Central memory CD8-positive, alpha-beta T cell (primary cell): ENCODE data around the gene ENTPD2.
"Not testable (repeated sequence)": the region's sequence is repeated elsewhere in the genome, so short reads cannot be mapped to it uniquely, and the experiment has no call there.

Experiments
- ATAC-seq: fragments of 150-1000 bp; cut with Tn5 transposase; replicated peaks from 2 replicates; pipeline ENCODE4 v1.10.0; 2022; ENCODE audit warnings: mild to moderate bottlenecking, moderate FRiP score, moderate number of reproducible peaks; ENCODE audit not compliant: poor library complexity, severe bottlenecking; ENCODE audit errors: extremely low read depth
- DNase-seq, 2 donors: peaks; one replicate each; pipeline ENCODE4 v3.0.0; 2021; ENCODE audit warnings: low spot score in 2 of 2
- H3K27ac Mint-ChIP-seq: one replicate; pipeline ENCODE4 v1.8.0; 2022; ENCODE audit warnings: low read depth, mild to moderate bottlenecking, moderate library complexity, mixed read lengths
- H3K27me3 Mint-ChIP-seq: one replicate; pipeline ENCODE4 v1.8.0; 2022; ENCODE audit warnings: mixed read lengths
- H3K36me3 Mint-ChIP-seq: one replicate; pipeline ENCODE4 v1.8.0; 2022; ENCODE audit warnings: mild to moderate bottlenecking, moderate library complexity, mixed read lengths; ENCODE audit not compliant: insufficient read depth
- H3K4me1 Mint-ChIP-seq: one replicate; pipeline ENCODE4 v1.8.0; 2022; ENCODE audit warnings: mixed read lengths
- H3K4me3 Mint-ChIP-seq: one replicate; pipeline ENCODE4 v1.8.0; 2022; ENCODE audit warnings: mild to moderate bottlenecking, moderate library complexity, mixed read lengths
- H3K9me3 Mint-ChIP-seq: one replicate; pipeline ENCODE4 v1.8.0; 2022; ENCODE audit warnings: mixed read lengths

Gene ENTPD2

DNA sequence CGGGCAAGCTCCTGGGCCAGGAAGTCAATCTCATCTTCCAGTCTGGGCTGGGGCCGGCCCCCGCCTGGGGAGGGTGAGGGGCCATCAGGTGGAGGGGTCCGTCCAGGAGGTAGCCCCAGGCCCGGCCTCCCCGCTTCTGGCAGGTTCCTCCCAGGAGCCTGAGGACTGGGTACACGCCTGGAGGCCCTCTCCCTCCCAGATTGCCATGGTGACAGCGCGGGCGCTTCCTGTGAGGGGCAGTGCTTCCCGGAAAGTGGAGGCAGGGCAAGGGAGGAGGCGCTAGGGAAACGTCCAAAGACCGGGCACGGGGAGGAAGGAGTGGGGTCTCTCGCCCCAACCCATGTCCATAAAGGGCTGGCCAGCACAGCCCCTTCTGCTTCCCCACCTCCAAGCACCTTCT is 12.7 kb downstream of the ENTPD2 start:
- Mint-ChIP-seq H3K27me3 (no peaks in the 10 kb centered on the region), H3K9me3 (no peaks in the 10 kb centered on the region), H3K4me3 (no peak overlapping the region), H3K27ac (no peak overlapping the region), H3K4me1 (peaks cover 10% of the 10 kb centered on the region), H3K36me3 (no peaks in the 10 kb centered on the region)
- no peak for ATAC-seq
- DNase-seq: no peak

DNA sequence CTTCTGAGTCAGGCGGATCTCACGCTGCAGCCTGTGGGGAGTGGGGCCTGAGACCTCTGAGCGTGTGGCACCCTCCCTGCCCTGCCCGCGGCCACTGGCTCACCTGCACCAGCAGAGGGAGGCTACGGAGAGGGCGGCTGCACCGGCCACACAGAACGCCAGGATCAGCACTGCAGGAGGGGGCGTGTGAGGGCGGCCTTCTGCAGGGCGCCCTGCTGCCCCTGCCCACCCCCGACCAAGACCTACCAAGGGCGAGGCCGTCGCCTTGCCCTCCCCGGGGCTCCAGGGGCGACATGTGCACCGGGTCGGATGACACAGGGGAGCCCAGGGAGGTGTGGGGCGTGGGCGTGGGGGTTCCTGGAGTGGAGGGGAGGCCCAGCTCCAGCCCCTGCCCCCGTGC is 13.3 kb downstream of the ENTPD2 start:
- Mint-ChIP-seq H3K36me3 (no peaks in the 10 kb centered on the region), H3K27ac (no peak overlapping the region), H3K4me3 (no peak overlapping the region), H3K27me3 (no peaks in the 10 kb centered on the region), H3K4me1 (peaks cover 10% of the 10 kb centered on the region), H3K9me3 (no peaks in the 10 kb centered on the region)
- no peak for ATAC-seq
- no peak for DNase-seq

DNA sequence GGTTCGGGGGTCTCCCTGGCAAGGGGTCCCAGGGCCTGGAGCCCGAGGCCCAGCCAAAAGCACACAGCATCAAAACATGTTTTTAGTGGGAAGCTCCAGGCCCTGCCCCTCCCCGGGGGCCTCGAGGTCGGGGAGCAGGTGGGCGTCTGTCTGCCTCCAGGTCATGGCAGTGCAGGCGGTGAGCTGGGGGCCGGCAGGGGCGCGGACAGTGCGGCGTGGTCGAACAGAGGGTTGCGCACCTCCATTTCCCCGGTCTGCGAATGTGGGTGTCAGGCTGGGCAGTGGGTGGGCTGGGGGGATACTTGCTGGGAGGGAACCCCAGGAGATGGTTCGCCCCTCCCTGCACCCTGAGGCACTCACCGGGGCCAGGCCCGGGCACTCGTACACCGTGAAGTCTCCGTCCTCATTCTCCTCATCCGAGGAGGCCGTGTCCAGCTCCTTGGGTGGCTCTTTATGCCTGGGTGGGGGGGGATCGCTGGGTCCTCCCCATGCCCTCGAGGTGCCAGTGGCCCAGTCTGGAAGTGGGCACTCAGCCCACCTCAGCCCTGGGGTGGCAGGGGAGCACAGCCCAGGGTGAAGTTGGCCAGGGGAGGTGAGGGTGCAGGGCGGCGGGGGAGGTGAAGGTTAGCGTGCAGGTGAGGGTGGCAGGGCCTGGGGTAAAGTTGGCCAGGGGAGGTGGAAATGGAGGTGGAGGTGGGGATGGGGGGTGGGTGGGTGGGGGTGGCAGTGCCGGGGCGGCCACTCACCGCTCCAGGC is 14.1 kb downstream of the ENTPD2 start:
- H3K9me3 Mint-ChIP-seq: no peaks in the 10 kb centered on the region
- no peaks in the 10 kb centered on the region for H3K36me3 Mint-ChIP-seq
- H3K4me3 Mint-ChIP-seq: no peak overlapping the region
- peaks cover 12% of the 10 kb centered on the region for H3K4me1 Mint-ChIP-seq
- DNase-seq (no peak), ATAC-seq (no peak)
- no peaks in the 10 kb centered on the region for H3K27me3 Mint-ChIP-seq
- no peak overlapping the region for H3K27ac Mint-ChIP-seq

DNA sequence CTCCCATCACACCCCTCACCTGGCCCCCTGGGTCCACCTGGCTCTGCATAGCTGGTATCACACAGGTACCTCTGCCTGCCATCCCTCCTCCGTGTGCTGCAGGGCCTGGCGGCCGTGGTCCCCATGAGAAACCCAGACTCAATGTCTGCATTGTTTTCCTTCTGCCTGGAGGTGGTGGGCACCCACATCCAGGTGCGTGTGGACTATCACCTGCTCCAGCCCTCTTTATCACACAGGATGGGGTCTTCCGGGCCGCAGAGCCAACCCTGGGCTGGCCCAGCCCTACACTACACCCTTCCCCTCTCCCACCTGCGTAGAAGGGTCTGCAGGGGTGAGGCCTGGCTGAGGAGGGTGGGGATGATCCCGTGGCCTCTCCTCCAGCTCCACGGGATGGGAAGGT is 14.9 kb downstream of the ENTPD2 start:
- no peak for DNase-seq
- peaks cover 14% of the 10 kb centered on the region for H3K4me1 Mint-ChIP-seq

DNA sequence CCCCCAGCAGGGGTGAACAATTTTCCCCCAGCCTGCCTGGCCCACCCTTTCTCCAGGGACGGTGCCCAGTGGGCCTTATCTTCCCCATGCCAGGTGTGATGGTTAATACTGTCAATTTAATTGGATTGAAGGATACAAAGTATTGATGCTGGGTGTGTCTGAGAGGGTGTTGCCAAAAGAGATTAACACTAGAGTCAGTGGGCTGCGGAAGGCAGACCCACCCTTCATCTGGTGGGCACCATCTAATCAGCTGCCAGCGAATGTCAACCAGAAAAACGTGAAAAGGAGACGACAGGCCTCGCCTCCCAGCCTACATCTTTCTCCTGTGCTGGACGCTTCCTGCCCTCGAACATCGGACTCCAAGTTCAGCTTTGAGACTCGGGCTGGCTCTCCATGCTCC is 16.4 kb downstream of the ENTPD2 start:
- no peak for DNase-seq
- H3K4me3 Mint-ChIP-seq: no peak overlapping the region
- peaks cover 5% of the 10 kb centered on the region for H3K36me3 Mint-ChIP-seq
- H3K27ac Mint-ChIP-seq: no peak overlapping the region
- no peaks in the 10 kb centered on the region for H3K9me3 Mint-ChIP-seq
- peaks cover 22% of the 10 kb centered on the region for H3K4me1 Mint-ChIP-seq
- no peaks in the 10 kb centered on the region for H3K27me3 Mint-ChIP-seq
- ATAC-seq: no peak

More for the DNA sequence above, 14.9 kb downstream of the ENTPD2 start:
- Mint-ChIP-seq H3K27me3 (no peaks in the 10 kb centered on the region), H3K27ac (no peak overlapping the region), H3K9me3 (no peaks in the 10 kb centered on the region), H3K4me3 (no peak overlapping the region), H3K36me3 (peaks cover 1% of the 10 kb centered on the region)
- no peak for ATAC-seq

DNA sequence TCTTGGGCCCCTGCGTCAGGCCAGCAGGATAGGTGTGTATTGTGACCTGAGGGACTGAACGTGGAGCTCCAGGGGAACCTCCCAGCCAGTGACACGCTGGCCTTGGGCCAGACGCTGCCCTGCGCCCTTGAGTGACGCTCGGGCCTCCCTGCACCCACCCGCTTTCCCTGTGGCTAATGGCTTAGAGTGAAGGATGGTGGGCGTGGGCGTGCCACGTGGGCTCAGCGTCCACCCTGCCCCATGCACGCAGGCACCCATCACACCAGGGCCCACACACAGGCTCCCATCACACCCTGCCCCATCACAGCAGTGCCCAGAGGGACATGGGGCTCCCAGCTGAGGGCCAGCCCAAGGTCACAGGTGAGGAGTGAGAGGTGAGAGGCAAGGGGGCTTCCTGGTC is 16.8 kb downstream of the ENTPD2 start:
- Mint-ChIP-seq H3K36me3 (peaks cover 5% of the 10 kb centered on the region), H3K27ac (no peak overlapping the region), H3K9me3 (no peaks in the 10 kb centered on the region), H3K27me3 (no peaks in the 10 kb centered on the region), H3K4me3 (no peak overlapping the region), H3K4me1 (peaks cover 27% of the 10 kb centered on the region)
- ATAC-seq (no peak), DNase-seq (no peak)

DNA sequence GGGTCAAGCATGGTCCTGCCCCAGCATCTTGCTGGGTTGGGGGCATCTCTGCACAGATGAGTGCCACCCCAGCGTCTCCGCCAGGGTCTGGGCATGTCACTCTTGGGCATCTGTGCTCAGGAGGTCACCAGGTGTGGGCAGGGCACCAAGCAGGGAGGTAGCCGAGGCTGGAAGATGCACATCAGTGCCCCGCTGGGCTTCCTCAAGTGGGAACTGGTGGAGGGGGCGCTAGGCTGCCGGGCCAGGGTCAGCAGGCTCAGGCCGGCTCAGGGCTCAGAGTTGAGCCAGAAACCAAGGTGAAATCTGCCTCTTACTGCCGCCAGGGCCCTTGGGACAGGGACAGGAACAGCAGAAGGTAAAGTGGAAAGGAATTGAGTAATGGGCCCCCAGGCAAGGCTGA is 17.9 kb downstream of the ENTPD2 start:
- peaks cover 6% of the 10 kb centered on the region for H3K36me3 Mint-ChIP-seq
- H3K9me3 Mint-ChIP-seq: no peaks in the 10 kb centered on the region
- H3K27me3 Mint-ChIP-seq: no peaks in the 10 kb centered on the region
- H3K27ac Mint-ChIP-seq: no peak overlapping the region
- DNase-seq (no peak), ATAC-seq (no peak)
- H3K4me1 Mint-ChIP-seq: peaks cover 32% of the 10 kb centered on the region
- no peak overlapping the region for H3K4me3 Mint-ChIP-seq

DNA sequence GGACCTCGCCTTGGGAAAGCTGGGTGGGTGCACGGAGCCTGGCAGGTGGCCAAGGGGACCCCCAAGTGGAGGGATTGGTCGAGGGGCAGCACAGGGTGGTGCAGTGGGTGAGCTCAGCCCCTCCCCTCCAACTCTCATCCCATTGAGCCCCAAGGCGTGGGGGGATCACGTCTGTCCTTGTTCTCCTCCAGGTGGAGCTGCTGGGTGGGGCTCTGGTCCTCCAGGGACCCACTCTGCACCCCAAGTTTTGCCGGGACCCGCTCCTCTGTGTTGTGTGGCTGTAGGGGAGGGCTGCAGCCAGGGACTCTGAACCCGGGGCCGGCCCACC is 18.4 kb downstream of the ENTPD2 start:
- Mint-ChIP-seq H3K36me3 (peaks cover 9% of the 10 kb centered on the region), H3K27me3 (no peaks in the 10 kb centered on the region), H3K9me3 (no peaks in the 10 kb centered on the region), H3K4me1 (peaks cover 37% of the 10 kb centered on the region), H3K4me3 (peak overlapping the region; percentile 78), H3K27ac (peak overlapping the region; percentile 84)
- ATAC-seq (no peak), DNase-seq (no peak)

DNA sequence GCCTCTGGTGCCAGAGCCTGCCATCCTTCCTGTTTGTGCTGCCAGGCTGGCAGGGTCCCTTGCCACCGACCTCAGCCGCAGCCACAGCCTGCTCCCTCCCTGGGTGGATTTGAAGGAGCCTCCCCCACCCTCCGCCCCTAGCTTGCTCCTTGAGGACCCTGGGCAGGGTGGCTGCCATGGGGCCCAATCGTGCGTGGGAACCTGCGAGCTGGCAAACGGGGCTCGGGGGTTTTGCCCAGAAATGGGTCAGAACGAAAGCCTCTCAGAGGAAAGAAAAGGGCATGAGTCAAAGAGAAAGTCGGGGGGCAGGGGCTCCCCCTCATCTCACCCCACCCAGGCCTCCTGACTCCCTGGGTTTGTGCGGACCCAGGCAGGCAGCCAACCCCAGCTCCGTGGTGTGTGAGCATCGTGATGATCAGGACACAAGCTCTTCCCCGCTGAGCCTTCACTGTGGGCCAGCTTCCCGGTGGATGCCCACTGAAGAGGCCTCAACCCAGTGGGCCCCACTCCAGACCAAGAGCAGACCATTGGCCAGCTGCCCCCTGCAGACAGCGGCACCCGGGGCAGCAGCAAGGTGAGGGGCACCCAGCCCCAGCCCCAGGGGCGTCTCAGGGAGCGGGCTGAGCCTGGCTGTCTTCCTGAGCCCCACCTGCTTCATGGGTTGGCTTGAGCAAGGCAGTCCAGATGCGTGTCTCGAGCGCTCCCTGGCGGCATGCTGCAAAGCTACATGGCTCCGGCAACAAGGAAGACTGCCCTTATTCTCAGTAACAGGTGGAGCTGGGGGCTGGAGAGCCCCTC is 19.0 kb downstream of the ENTPD2 start:
- Mint-ChIP-seq H3K27me3 (no peaks in the 10 kb centered on the region), H3K4me1 (peaks cover 41% of the 10 kb centered on the region), H3K36me3 (peaks cover 9% of the 10 kb centered on the region), H3K4me3 (peak overlapping the region; percentile 78), H3K27ac (peak overlapping the region; percentile 84), H3K9me3 (no peaks in the 10 kb centered on the region)
- peak; percentile 74 for ATAC-seq
- peak; percentile 80 to 85 for DNase-seq

DNA sequence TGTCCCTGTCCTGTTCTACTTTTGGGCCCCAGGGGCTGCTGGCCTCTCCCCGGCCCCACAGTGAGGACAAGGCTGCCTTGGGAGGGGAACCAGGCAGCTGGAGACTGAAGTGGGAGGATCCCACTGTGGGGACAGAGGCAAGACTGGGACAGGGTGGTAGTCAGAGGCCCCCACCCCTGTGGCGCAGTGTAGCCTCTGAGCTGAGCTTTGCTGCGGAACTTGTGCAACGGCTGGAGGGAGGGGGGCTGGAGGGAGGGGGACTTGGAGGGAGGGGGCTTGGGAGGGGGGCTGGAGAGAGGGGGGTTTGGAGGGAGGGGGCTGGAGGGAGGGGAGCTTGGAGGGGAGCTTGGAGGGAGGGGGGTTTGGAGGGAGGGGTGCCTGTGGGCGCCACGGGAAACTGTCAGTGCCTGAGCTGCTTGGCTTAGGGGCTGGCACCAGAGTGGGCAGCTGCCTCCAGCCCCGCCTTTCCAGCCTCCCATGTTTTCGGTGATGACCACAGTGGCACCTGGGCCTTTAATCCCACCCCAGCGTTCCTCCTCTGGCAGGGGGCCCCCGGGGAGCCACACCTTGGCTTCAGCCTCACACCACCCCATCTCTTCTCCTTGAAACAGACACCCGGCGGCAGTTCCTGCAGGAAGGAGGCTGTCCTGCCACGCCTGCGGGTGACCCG is 19.7 kb downstream of the ENTPD2 start:
- peaks cover 13% of the 10 kb centered on the region for H3K36me3 Mint-ChIP-seq
- H3K4me1 Mint-ChIP-seq: peaks cover 47% of the 10 kb centered on the region
- no peaks in the 10 kb centered on the region for H3K27me3 Mint-ChIP-seq
- H3K4me3 Mint-ChIP-seq: peak overlapping the region; percentile 86
- ATAC-seq: no peak
- H3K27ac Mint-ChIP-seq: peak overlapping the region; percentile 84
- no peak for DNase-seq
- no peaks in the 10 kb centered on the region for H3K9me3 Mint-ChIP-seq

DNA sequence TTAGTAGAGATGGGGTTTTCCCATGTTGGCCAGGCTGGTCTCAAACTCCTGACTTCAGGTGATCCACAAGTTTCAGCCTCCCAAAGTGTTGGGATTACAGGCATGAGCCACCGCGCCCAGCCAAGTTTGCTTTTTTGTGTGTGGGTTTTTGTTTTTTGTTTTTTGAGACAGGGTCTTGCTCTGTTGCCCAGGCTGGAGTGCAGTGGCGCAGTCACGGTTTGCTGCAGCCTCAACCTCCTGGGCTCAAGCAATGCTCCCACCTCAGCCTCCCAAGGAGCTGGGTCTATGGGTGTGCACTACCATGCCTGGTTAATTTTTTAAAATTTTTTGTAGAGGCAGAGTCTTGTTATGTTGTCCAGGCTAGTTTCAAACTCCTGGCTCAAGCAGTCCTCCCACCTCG is 20.4 kb downstream of the ENTPD2 start:
- H3K4me3 Mint-ChIP-seq: peak overlapping the region; percentile 86
- not testable (repeated sequence) for H3K27ac Mint-ChIP-seq, ATAC-seq, H3K9me3 Mint-ChIP-seq, H3K27me3 Mint-ChIP-seq, DNase-seq
- H3K4me1 Mint-ChIP-seq: peaks cover 49% of the 10 kb centered on the region
- peaks cover 16% of the 10 kb centered on the region for H3K36me3 Mint-ChIP-seq

DNA sequence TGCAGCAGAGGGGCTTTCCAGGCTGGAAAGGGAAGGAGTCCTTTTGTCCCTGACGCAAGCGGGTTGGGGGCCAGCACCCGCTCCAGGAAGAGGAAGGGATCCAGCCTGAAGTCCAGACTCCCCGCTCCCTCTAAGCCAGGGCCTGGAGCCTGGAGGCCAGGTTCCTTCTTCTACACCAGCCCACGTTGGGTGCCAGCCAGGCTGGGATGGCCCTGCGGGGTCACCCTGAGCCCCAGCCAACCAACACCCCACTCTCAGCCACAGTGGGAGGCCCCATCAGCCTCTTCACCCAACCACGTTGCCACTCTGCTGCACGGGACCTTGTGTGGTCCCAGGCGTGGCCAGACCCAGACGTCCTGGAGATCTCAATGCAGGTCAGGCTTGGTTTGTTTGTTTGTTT is 21.0 kb downstream of the ENTPD2 start:
- Mint-ChIP-seq H3K27ac (no peak overlapping the region), H3K27me3 (no peaks in the 10 kb centered on the region), H3K9me3 (no peaks in the 10 kb centered on the region), H3K4me1 (peaks cover 49% of the 10 kb centered on the region), H3K36me3 (peaks cover 17% of the 10 kb centered on the region), H3K4me3 (peak overlapping the region; percentile 86)
- DNase-seq (no peak), ATAC-seq (no peak)
